ENCODE results near the gene LRMDA.

The LRMDA gene

GRCh38 chr10:75643944-75644692, 212.7 kb downstream of the LRMDA start:
- no peak for DNase-seq (ENCODE audit: low read depth in 2 of 2)

GRCh38 chr10:75645704-75646103, 214.3 kb downstream of the LRMDA start:
- no peak for DNase-seq (ENCODE audit: low read depth in 2 of 2)

DNA sequence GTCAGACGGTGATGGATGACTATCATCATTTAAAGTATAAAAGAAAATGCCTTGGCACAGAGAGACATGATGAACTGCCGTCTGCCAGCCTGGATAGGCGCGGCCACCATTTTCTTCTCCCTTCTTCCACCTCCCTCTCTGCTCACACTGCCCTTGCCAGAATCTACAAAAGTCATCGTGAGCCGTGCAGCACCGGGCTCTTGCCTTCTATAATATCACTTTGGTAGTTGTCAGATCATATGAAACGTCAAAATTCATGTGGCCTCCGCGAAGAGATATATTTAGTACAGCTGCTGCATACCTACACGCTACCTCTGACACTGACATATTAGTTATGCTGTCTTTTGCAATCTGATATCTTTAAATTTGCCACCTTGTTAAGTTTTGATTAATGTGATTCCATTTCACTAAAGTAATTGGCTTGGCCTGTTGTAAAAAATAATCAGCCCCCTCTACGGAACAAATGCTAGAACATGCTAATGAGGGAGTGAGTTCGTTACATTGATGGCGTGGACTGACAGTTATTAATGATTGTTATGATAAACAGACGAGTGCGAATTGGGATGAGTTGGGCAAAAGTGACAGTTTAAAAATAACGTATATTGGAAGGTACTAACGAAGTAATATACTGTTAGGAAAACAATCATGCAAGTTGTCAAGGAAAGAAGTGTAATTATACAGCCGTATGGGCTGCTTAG, 214.9 kb downstream of the LRMDA start:
- DNase-seq (ENCODE audit: low read depth in 2 of 2): no peak

DNA sequence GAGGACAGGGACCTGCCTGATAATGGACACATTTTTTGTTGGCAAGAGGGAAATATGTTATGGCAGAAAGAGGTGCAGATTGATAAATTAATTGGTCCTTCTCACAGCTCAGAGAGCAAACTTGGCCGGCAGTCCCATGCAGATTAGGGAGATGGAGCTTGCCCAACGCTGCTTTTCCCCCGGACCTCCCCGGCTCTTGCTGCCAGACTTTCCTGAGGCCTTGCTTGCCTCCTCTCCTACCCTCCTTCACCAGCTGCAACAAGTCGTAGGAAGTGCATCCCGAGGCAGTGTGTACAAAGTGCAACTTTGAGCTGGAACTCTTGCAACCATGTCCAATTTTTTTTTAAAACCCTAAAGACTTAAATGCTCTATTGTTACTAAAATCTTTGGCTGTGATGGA, 215.5 kb downstream of the LRMDA start:
- DNase-seq (ENCODE audit: low read depth in 2 of 2): no peak

GRCh38 chr10:75647675-75648074, 216.3 kb downstream of the LRMDA start:
- no peak for DNase-seq (ENCODE audit: low read depth in 2 of 2)

- no peak for DNase-seq (ENCODE audit: low read depth in 2 of 2)
Measured at GRCh38 chr10:75648351-75648750, 216.9 kb downstream of the LRMDA start.

GRCh38 chr10:75648854-75649253, 217.4 kb downstream of the LRMDA start:
- no peak for DNase-seq (ENCODE audit: low read depth in 2 of 2)

DNA sequence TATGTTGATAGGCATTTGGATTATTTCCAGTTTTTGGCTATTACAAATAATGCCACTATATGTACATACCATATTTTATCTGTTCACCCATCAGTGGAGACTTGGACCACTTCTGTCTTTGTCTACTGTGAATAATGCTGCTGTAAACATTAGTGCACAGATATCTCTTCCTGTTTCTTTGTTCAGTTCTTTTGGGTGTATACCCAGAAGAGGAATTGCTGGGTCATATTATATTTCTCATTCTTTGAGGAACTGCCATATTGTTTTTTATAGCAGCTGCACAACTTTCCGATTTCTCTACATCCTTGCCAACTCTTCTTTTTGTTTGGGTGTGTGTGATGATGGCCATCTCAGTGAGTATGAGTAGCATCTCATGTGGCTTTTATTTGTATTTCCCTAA, 218.0 kb downstream of the LRMDA start:
- no peak for DNase-seq (ENCODE audit: low read depth in 2 of 2)

DNA sequence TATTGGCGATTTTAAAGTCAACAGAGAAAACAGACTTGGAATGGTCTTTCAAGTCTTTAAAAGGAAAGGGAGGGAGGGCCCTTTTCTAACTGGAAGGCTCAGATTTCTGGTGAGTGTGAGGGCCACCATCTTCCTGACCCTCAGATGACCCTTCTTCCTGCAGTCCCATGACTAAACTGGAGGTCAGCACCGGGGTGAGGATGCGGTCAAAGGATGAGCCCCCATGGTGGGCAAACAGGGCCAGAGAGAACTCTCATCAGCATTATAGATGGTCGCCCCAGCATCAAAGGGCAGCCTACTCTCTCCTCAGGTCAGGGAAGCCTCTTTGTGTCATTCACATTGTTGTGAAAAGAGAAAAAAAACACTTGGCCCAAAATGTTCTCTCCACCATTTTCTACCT, 219.2 kb downstream of the LRMDA start:
- DNase-seq (ENCODE audit: low read depth in 2 of 2): no peak

DNA sequence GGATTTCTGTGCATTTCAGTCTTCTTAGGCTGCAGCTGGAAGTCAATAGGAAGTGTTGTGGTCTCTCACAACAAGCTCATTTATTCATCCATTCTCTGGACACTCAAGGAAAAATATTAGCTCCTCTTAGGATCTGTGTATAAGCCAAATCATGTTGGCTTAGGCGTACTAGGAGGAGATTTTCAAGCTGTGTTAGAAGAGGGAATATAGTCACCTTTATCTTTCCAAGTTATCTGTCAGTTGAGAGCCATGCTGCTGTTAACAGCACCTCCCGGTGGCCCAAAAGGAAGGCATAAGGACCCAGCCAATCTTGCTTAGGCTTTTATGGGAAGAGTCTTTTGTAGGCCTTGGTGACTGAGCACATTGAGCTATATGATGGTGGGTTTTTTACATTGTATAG, 220.0 kb downstream of the LRMDA start:
- DNase-seq (ENCODE audit: low read depth in 2 of 2): no peak

- no peak for DNase-seq (ENCODE audit: low read depth in 2 of 2)
Measured at GRCh38 chr10:75652146-75652740, 220.8 kb downstream of the LRMDA start.

GRCh38 chr10:75653761-75654160, 222.3 kb downstream of the LRMDA start:
- DNase-seq (ENCODE audit: low read depth in 2 of 2): no peak

DNA sequence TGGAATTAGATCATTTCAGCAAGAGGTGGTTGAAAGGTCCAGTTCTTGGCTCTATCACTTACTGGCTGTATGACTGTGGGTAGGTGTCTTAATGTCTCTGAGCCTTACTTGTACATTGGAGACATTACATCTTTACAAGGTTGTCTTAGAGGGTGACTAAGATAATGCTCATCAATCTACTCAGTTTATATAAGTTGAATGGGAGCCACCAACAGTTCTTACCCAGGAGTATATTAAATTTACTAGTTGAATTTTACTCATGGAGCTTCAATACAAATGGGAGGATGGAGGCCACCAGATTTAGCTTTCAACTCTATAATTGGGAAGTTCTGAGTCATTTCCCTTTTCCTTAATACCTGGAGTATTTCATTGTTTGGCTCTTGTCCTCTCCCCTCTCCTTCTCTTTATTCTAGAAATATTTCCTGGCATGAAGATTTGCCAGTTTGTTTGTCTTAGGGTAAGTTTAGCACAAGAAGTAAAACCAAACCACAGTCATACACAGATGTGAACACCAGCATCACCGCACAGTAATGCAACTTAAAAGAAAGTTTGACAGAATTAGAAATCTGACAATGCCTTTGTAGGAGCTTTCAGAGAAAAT, 222.8 kb downstream of the LRMDA start:
- DNase-seq (ENCODE audit: low read depth in 2 of 2): no peak

DNA sequence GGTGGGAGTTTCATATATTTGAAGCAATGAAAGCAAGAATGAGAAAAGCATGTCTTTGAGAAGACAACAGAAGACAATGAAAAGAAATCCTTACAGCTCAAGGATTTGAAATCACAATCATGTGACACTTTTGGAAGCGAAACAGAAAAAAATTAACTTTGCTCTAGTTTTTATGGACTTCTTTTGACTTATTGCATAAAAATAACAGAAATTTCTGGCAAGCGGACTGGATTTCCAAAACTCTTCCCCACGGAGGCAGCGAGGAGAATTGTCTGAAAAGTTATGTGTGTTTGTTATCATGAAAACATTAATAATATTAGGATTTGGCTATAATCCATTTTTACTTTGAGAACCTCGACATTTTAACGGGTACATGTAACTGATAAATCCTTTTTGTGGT, 223.3 kb downstream of the LRMDA start:
- DNase-seq (ENCODE audit: low read depth in 2 of 2): no peak

DNA sequence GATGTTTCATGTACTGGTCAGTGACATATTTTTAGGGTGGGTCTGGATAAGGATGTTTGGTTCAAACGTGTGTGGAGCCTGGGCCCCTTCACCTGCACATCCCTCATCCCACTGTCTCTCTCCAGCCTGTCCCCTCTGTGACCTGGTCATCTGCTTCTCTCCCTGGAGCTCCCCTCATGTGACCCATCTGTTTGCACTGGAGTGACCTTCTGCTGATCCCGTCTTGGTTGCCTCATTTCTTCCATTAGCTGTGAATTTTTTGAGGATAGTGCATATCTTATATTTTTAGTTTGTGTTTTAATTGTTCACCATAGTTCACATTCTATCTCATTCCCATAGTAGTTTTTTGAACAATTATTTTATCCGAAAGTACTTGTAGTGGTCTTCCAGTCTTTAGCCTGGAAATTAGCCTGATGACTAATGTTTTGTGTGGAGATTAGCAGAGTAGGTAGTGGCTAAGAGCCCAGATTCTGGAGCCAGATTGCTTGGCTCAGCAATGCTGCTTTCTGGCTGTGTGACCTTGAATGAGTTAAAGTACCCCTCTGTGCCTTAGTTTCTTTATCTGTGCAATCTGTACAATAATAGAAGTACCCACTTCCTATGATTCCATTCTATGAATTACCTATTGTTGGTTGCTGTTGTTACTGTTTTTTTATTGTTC, 224.5 kb downstream of the LRMDA start:
- no peak for DNase-seq (ENCODE audit: low read depth in 2 of 2)

GRCh38 chr10:75657351-75657750, 225.9 kb downstream of the LRMDA start:
- DNase-seq (ENCODE audit: low read depth in 2 of 2): no peak

GRCh38 chr10:75658036-75658435, 226.6 kb downstream of the LRMDA start:
- DNase-seq (ENCODE audit: low read depth in 2 of 2): no peak

GRCh38 chr10:75658496-75658895, 227.1 kb downstream of the LRMDA start:
- no peak for DNase-seq (ENCODE audit: low read depth in 2 of 2)

- no peak for DNase-seq (ENCODE audit: low read depth in 2 of 2)
Measured at GRCh38 chr10:75658915-75659314, 227.5 kb downstream of the LRMDA start.

GRCh38 chr10:75660823-75661222, 229.4 kb downstream of the LRMDA start:
- DNase-seq (ENCODE audit: low read depth in 2 of 2): no peak

DNA sequence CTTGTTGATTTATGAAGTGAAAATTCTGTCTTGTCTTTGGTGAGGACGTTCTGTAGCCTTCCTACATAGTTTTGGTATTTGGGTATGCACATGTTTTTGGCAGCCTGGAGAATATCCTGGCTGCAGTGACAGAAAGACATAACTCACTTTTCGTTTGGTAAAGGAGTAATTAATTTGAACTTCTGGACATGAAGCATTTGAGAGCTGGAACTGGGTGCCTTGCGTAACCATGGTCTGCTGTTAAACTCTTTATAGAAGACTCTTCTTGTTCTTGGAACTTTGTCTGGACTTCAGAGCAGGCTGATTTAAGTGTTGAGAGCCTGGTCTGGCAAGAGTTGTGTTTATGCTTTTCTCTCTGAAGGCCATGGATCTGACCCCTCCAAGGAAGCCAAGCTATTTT, 231.3 kb downstream of the LRMDA start:
- no peak for DNase-seq (ENCODE audit: low read depth in 2 of 2)
